Prostate gland (tissue), 2 donors: ENCODE results near the gene ZNF71.

ENCODE experiments used
- POLR2A ChIP-seq: fragments of 450-650 bp; IDR thresholded peaks from one replicate; pipeline ENCODE4 v1.6.1; 2016; ENCODE audit warnings: antibody characterized with exemption, mild to moderate bottlenecking
- POLR2AphosphoS5 ChIP-seq: sonication (generic); formaldehyde crosslinking; IDR thresholded peaks from one replicate; pipeline ENCODE4 v1.6.1; 2017; ENCODE audit warnings: antibody characterized with exemption
- TF ChIP-seq, protein P1 (sequence below), 4 experiments: fragments of 200-600 bp in 2 of 4; fragments of 450-650 bp in 2 of 4; sonication (generic) in 2 of 4; IDR thresholded peaks; 1 replicate in 3 of 4; 2 replicates in 1 of 4; pipeline ENCODE4 v1.5.1; 2016 to 2019; ENCODE audit warnings: antibody characterized with exemption in 4 of 4, mild to moderate bottlenecking in 2 of 4, moderate library complexity in 2 of 4

GRCh38 chr19:56577719-56578602 is 17.1 kb upstream of the ZNF71 start:
- TF ChIP-seq, protein P1, sequence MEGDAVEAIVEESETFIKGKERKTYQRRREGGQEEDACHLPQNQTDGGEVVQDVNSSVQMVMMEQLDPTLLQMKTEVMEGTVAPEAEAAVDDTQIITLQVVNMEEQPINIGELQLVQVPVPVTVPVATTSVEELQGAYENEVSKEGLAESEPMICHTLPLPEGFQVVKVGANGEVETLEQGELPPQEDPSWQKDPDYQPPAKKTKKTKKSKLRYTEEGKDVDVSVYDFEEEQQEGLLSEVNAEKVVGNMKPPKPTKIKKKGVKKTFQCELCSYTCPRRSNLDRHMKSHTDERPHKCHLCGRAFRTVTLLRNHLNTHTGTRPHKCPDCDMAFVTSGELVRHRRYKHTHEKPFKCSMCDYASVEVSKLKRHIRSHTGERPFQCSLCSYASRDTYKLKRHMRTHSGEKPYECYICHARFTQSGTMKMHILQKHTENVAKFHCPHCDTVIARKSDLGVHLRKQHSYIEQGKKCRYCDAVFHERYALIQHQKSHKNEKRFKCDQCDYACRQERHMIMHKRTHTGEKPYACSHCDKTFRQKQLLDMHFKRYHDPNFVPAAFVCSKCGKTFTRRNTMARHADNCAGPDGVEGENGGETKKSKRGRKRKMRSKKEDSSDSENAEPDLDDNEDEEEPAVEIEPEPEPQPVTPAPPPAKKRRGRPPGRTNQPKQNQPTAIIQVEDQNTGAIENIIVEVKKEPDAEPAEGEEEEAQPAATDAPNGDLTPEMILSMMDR (IDR thresholded peaks at IDR 0.05), result no peak
- no peak for TF ChIP-seq POLR2A
- TF ChIP-seq POLR2AphosphoS5, result no peak
